ENCODE data around the gene PCDHB1. TPM values are rescaled to one million over a fixed set of nuclear protein-coding genes. Genes with fewer than 3 reads are reported as not detected.

The PCDHB1 gene
- total and polyA plus RNA-seq, 2 of the 8 experiments (the other 6 are each of a cell fraction or from before 2014, with no cell fraction given), result 0.03 to 0.04 TPM

- Histone ChIP-seq H2BK20ac (ENCODE audit: low read length) (no peak overlapping the region), H3K4me2 (ENCODE audit: insufficient read depth in 1 of 2, low read depth in 2 of 2, low read length in 2 of 2) (no peak overlapping the region), H2AFZ (ENCODE audit: low read length) (no peak overlapping the region), H3K9me3 (ENCODE audit: insufficient read depth in 2 of 2, low read depth in 1 of 2, low read length in 1 of 2) (no peaks in the 10 kb centered on the region), H3K4ac (replicated peaks; ENCODE audit: insufficient read length, low read depth, low read length) (no peak overlapping the region), H2BK15ac (ENCODE audit: low read length) (no peak overlapping the region), H3K14ac (ENCODE audit: insufficient read length) (no peak overlapping the region), H2BK120ac (replicated peaks; ENCODE audit: low read depth, low read length) (no peak overlapping the region), H3K23ac (ENCODE audit: insufficient read length) (no peak overlapping the region), H3K4me1 (replicated peaks in 1 of 4; ENCODE audit: control insufficient read depth in 3 of 4, insufficient read depth in 4 of 4, low read length in 3 of 4) (no peaks in the 10 kb centered on the region), H2BK12ac (ENCODE audit: low read depth, low read length) (no peak overlapping the region), H3K79me1 (ENCODE audit: low read depth, low read length) (no peaks in the 10 kb centered on the region), H3K27ac (ENCODE audit: low read depth, low read length) (no peak overlapping the region), H3K4me3 (ENCODE audit: extremely low read depth in 1 of 4, insufficient read depth in 2 of 4, low read depth in 3 of 4, low read length in 4 of 4) (no peak overlapping the region), H2BK5ac (ENCODE audit: low read depth, low read length) (no peak overlapping the region), H3K27me3 (replicated peaks in 1 of 4; ENCODE audit: control insufficient read depth in 3 of 4, extremely low read depth in 1 of 4, insufficient read depth in 3 of 4, low read length in 3 of 4) (no peaks in the 10 kb centered on the region), H4K20me1 (replicated peaks in 1 of 2; ENCODE audit: control insufficient read depth in 1 of 2, insufficient read depth in 2 of 2, low read length in 2 of 2) (no peaks in the 10 kb centered on the region), H3K9ac (replicated peaks in 1 of 4; ENCODE audit: extremely low read depth in 1 of 4, low read depth in 3 of 4, low read length in 3 of 4) (no peak overlapping the region), H4K8ac (ENCODE audit: extremely low read depth, insufficient read depth, low read length) (no peak overlapping the region), H3K79me2 (ENCODE audit: control insufficient read depth in 1 of 2, insufficient read depth in 2 of 2, low read length in 2 of 2) (no peaks in the 10 kb centered on the region), H4K5ac (ENCODE audit: insufficient read length, low read depth, low read length) (no peak overlapping the region), H3K18ac (ENCODE audit: extremely low read depth, low read length) (no peak overlapping the region), H3K36me3 (ENCODE audit: control insufficient read depth in 2 of 4, insufficient read depth in 4 of 4, low read length in 3 of 4) (no peaks in the 10 kb centered on the region), H4K91ac (replicated peaks; ENCODE audit: insufficient read length, low read length) (no peak overlapping the region), H3K56ac (replicated peaks; ENCODE audit: insufficient read length, low read depth, low read length) (no peak overlapping the region), H3K23me2 (ENCODE audit: low read depth, low read length) (no peaks in the 10 kb centered on the region), H2AK5ac (ENCODE audit: low read depth, low read length) (no peak overlapping the region)
- WGBS, 2 experiments (ENCODE audit: extremely low coverage in 1 of 2, insufficient coverage in 1 of 2, insufficient read length in 1 of 2, insufficient replicate concordance in 2 of 2, low coverage in 1 of 2, low lambda C conversion rate in 2 of 2, missing lambda C conversion rate in 1 of 2), result 93% methylated on average over 17 of the region's 17 CpGs; no CpG with 5 or more reads in 1 of the 2 experiments
- DNase-seq (ENCODE audit: low read depth in 1 of 2, low spot score in 2 of 2) (no peak), FAIRE-seq (no peak)
- CTCF ChIA-PET (ENCODE audit: partially characterized antibody), result interaction anchor here (0.7 to 1.9 kb wide), 18 partner anchors 9 to 335 kb away, joined by 3 to 6 read pairs (median 3); partner anchors contain the start of genes PCDHA10, PCDHA8, PCDHB10 and PCDHB16
- POLR2A ChIA-PET (ENCODE audit: partially characterized antibody), result interaction anchor here (0.6 to 1.6 kb wide), 3 partner anchors 10 to 28 kb away, joined by 3 to 4 read pairs (median 3); no protein-coding TSS in a partner anchor
- TF ChIP-seq ATF2 (IDR thresholded peaks at IDR 0.05; ENCODE audit: low read length) (no peak), CHD1 (IDR thresholded peaks at IDR 0.05; ENCODE audit: low read depth, low read length) (no peak), CBX8 (IDR thresholded peaks at IDR 0.05; ENCODE audit: borderline replicate concordance, low read depth, low read length) (no peak), RAD21 (IDR thresholded peaks at IDR 0.05 in 1 of 2, conservative IDR thresholded peaks at IDR 0.05 in 1 of 2; ENCODE audit: low read depth in 2 of 2, low read length in 2 of 2) (no peak), CEBPB (IDR thresholded peaks at IDR 0.05; ENCODE audit: low read depth, low read length) (no peak), SP1 (IDR thresholded peaks at IDR 0.05; ENCODE audit: low read depth, low read length) (no peak), EZH2 (IDR thresholded peaks at IDR 0.05; ENCODE audit: low read depth, low read length, severe bottlenecking) (no peak), TBP (IDR thresholded peaks at IDR 0.05; ENCODE audit: low read depth, low read length) (no peak), SAP30 (IDR thresholded peaks at IDR 0.05; ENCODE audit: insufficient read depth, insufficient replicate concordance, low read length) (no peak), EGR1 (IDR thresholded peaks at IDR 0.05; ENCODE audit: borderline replicate concordance, low read depth, low read length) (no peak), SP2 (IDR thresholded peaks at IDR 0.05; ENCODE audit: low read length) (no peak), CTBP2 (IDR thresholded peaks at IDR 0.05; ENCODE audit: borderline replicate concordance, insufficient read depth, insufficient read length, low read length) (no peak), CHD2 (IDR thresholded peaks at IDR 0.05; ENCODE audit: low read length) (no peak)
Observed at GRCh38 chr5:141077826-141078225, 26.7 kb downstream of the PCDHB1 start.

Data from H1 (cell line).